GM23338 (cell line): ENCODE results near the gene MPC2. TPM values are rescaled to one million over a fixed set of nuclear protein-coding genes. Genes with fewer than 3 reads are reported as not detected.

Experiments
- ATAC-seq: fragments of 200-7000 bp; cut with Tn5 transposase; 3 replicates; pipeline ENCODE4 v1.9.1; 2020
- DNase-seq: peaks from one replicate; pipeline ENCODE4 v3.0.0-alpha.2; 2015; ENCODE audit warnings: low spot score
- H2AFZ ChIP-seq: fragments of 200-600 bp; sonication (generic); 2 replicates; pipeline ENCODE4 v1.8.0; 2016; ENCODE audit warnings: antibody characterized with exemption, mild to moderate bottlenecking, moderate library complexity
- H3F3A ChIP-seq: fragments of 200-600 bp; sonication (generic); replicated peaks from 2 replicates; pipeline ENCODE4 v1.8.0; 2017; ENCODE audit warnings: antibody characterized with exemption, mixed run types, low read depth
- H3K27ac ChIP-seq: fragments of 200-600 bp; sonication (generic); 2 replicates; pipeline ENCODE4 v1.6.1; 2016; ENCODE audit warnings: low read depth
- H3K27me3 ChIP-seq: fragments of 200-600 bp; sonication (generic); 2 replicates; pipeline ENCODE4 v1.8.0; 2016; ENCODE audit warnings: mild to moderate bottlenecking, mixed run types, moderate library complexity; ENCODE audit not compliant: insufficient read depth
- H3K36me3 ChIP-seq: fragments of 200-600 bp; sonication (generic); 2 replicates; pipeline ENCODE4 v1.8.0; 2016; ENCODE audit warnings: mild to moderate bottlenecking; ENCODE audit not compliant: insufficient read depth
- H3K4me1 ChIP-seq: fragments of 200-600 bp; sonication (generic); 2 replicates; pipeline ENCODE4 v1.8.0; 2016; ENCODE audit warnings: mild to moderate bottlenecking, moderate library complexity; ENCODE audit not compliant: insufficient read depth
- H3K4me2 ChIP-seq: fragments of 200-600 bp; sonication (generic); 2 replicates; pipeline ENCODE4 v1.7.1; 2017; ENCODE audit warnings: mixed run types
- H3K4me3 ChIP-seq: fragments of 200-600 bp; sonication (generic); 2 replicates; pipeline ENCODE4 v1.6.1; 2016; ENCODE audit warnings: mixed run types
- H3K79me2 ChIP-seq: fragments of 200-600 bp; sonication (generic); replicated peaks from 2 replicates; pipeline ENCODE4 v1.8.0; 2017; ENCODE audit warnings: mild to moderate bottlenecking; ENCODE audit not compliant: insufficient read depth
- H3K9me2 ChIP-seq: fragments of 200-600 bp; sonication (generic); 2 replicates; pipeline ENCODE4 v1.8.0; 2017; ENCODE audit not compliant: insufficient read depth
- H4K20me1 ChIP-seq: fragments of 200-600 bp; sonication (generic); replicated peaks from 2 replicates; pipeline ENCODE4 v1.8.0; 2017; ENCODE audit warnings: mild to moderate bottlenecking; ENCODE audit not compliant: insufficient read depth
- H3K27ac Mint-ChIP-seq: 2 replicates; pipeline ENCODE4 v1.8.0; 2020; ENCODE audit warnings: inconsistent platforms, mild to moderate bottlenecking, moderate library complexity, mixed read lengths
- H3K27me3 Mint-ChIP-seq: 3 replicates; pipeline ENCODE4 v1.8.0; 2022; ENCODE audit warnings: low read depth, mild to moderate bottlenecking, moderate library complexity, mixed read lengths, inconsistent platforms; ENCODE audit not compliant: insufficient read depth, poor library complexity
- H3K36me3 Mint-ChIP-seq: 3 replicates; pipeline ENCODE4 v1.8.0; 2021; ENCODE audit warnings: low read depth, mild to moderate bottlenecking, inconsistent platforms, moderate library complexity, mixed read lengths
- H3K4me1 Mint-ChIP-seq: 3 replicates; pipeline ENCODE4 v1.8.0; 2020; ENCODE audit warnings: mild to moderate bottlenecking, inconsistent platforms, mixed read lengths
- H3K4me3 Mint-ChIP-seq: 3 replicates; pipeline ENCODE4 v1.8.0; 2021; ENCODE audit warnings: moderate library complexity, mild to moderate bottlenecking, inconsistent platforms, mixed read lengths
- H3K9me3 Mint-ChIP-seq: 3 replicates; pipeline ENCODE4 v1.8.0; 2020; ENCODE audit warnings: moderate library complexity, mild to moderate bottlenecking, inconsistent platforms, mixed read lengths
- CREB1 ChIP-seq: fragments of 250-450 bp; sonication (Bioruptor Pico); IDR thresholded peaks from 2 replicates; pipeline ENCODE4 v1.5.0; 2020; ENCODE audit warnings: low read depth, mild to moderate bottlenecking, moderate library complexity
- ETS1 ChIP-seq: IDR thresholded peaks from 2 replicates; pipeline ENCODE4 v1.6.1; 2016; ENCODE audit warnings: antibody characterized with exemption
- EZH2 ChIP-seq: fragments of 200-600 bp; sonication (generic); IDR thresholded peaks from one replicate; pipeline ENCODE4 v1.8.0; 2017; ENCODE audit warnings: antibody characterized with exemption, mild to moderate bottlenecking, low read depth; ENCODE audit not compliant: unreplicated experiment
- EZH2phosphoT487 ChIP-seq: fragments of 200-600 bp; sonication (generic); IDR thresholded peaks from one replicate; pipeline ENCODE4 v1.8.1; 2018; ENCODE audit warnings: antibody characterized with exemption; ENCODE audit not compliant: unreplicated experiment
- JUNB ChIP-seq: IDR thresholded peaks from one replicate; pipeline ENCODE4 v1.6.1; 2016; ENCODE audit warnings: antibody characterized with exemption; ENCODE audit not compliant: unreplicated experiment
- NANOG ChIP-seq: IDR thresholded peaks from 2 replicates; pipeline ENCODE4 v1.6.1; 2016; ENCODE audit warnings: antibody characterized with exemption, borderline replicate concordance
- POLR2AphosphoS5 ChIP-seq: IDR thresholded peaks from 2 replicates; pipeline ENCODE4 v1.6.1; 2016; ENCODE audit warnings: antibody characterized with exemption, low read depth
- STAT1 ChIP-seq: IDR thresholded peaks from one replicate; pipeline ENCODE4 v1.6.1; 2016; ENCODE audit warnings: antibody characterized with exemption; ENCODE audit not compliant: unreplicated experiment
- ZNF114 ChIP-seq: fragments of 250-450 bp; sonication (Bioruptor Pico); IDR thresholded peaks from 2 replicates; pipeline ENCODE4 v1.5.0; 2020; ENCODE audit warnings: mild to moderate bottlenecking, moderate library complexity
- ZNF331 ChIP-seq: fragments of 250-450 bp; sonication (Bioruptor Pico); IDR thresholded peaks from 2 replicates; pipeline ENCODE4 v1.5.0; 2020; ENCODE audit warnings: low read depth, mild to moderate bottlenecking, moderate library complexity
- ZNF462 ChIP-seq: fragments of 250-450 bp; sonication (Bioruptor Pico); IDR thresholded peaks from 2 replicates; pipeline ENCODE4 v1.5.0; 2020; ENCODE audit warnings: mild to moderate bottlenecking, moderate library complexity
- polyA plus RNA-seq: library from polyadenylated mRNA; unstranded; fragments of >200 nt; fragmentation: Nextera tagmentation; extraction: Ambion mirVana; gene quantifications from 2 replicates; pipeline ENCODE4 v1.2.1, GENCODE V29; 2016
- total RNA-seq: library from RNA; depleted of rRNA; stranded (reverse); fragments of >200 nt; shearing (Covaris generic); gene quantifications from 2 replicates; pipeline ENCODE4 v1.2.3, GENCODE V29; 2014
- TF ChIP-seq, protein P1 (sequence below): IDR thresholded peaks from one replicate; pipeline ENCODE4 v1.6.1; 2018; ENCODE audit warnings: antibody characterized with exemption; ENCODE audit not compliant: unreplicated experiment
- TF ChIP-seq, protein P2 (sequence below), 2 experiments: fragments of 200-600 bp in 1 of 2; sonication (generic) in 1 of 2; conservative IDR thresholded peaks; 2 replicates each; pipeline versions ENCODE4 v1.5.1 to v1.6.1; 2016 to 2017; ENCODE audit warnings: antibody characterized with exemption in 2 of 2, low read depth in 2 of 2, mild to moderate bottlenecking in 2 of 2, moderate library complexity in 1 of 2

Gene MPC2
- total and polyA plus RNA-seq, 2 experiments from 2014 or later, result 21.6 to 76.9 TPM

DNA sequence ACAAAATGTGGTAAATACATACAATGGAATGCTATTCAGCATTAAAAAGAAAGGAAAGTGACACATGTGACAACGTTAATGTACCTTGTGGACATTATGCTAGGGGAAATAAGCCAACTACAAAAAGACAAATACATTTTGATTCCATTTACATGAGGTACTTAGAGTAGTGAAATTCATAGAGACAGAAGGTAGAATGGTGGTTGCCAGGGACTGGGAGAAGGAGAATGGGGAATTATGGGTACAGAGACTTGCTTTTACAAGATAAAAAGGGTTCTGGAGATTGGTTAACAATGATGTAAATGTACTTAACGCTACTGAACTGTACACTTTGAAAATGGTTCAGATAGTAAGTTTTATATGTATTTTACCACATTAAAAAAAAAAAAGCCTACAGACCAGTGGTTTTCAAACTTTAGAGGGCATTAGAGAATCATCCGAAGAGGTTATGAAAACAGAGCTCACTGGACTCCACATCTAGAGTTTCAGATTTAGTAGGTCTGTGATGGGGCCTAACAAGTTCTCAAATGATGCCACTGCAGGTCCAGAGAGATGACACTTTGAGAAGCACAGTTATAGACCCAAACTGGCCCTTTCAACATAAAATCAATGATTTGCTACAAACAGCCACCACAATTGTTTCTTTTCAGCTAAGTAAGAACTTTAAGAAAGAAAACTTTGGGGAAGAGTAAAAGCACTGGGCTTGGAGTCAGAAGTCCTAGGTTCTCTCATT, 13.4 kb downstream of the MPC2 start:
- ATAC-seq, result no peak
- no peak for TF ChIP-seq EZH2
- no peak for TF ChIP-seq ETS1
- TF ChIP-seq ZNF462 (CRISPR knock-in tag), result no peak
- TF ChIP-seq, protein P1, sequence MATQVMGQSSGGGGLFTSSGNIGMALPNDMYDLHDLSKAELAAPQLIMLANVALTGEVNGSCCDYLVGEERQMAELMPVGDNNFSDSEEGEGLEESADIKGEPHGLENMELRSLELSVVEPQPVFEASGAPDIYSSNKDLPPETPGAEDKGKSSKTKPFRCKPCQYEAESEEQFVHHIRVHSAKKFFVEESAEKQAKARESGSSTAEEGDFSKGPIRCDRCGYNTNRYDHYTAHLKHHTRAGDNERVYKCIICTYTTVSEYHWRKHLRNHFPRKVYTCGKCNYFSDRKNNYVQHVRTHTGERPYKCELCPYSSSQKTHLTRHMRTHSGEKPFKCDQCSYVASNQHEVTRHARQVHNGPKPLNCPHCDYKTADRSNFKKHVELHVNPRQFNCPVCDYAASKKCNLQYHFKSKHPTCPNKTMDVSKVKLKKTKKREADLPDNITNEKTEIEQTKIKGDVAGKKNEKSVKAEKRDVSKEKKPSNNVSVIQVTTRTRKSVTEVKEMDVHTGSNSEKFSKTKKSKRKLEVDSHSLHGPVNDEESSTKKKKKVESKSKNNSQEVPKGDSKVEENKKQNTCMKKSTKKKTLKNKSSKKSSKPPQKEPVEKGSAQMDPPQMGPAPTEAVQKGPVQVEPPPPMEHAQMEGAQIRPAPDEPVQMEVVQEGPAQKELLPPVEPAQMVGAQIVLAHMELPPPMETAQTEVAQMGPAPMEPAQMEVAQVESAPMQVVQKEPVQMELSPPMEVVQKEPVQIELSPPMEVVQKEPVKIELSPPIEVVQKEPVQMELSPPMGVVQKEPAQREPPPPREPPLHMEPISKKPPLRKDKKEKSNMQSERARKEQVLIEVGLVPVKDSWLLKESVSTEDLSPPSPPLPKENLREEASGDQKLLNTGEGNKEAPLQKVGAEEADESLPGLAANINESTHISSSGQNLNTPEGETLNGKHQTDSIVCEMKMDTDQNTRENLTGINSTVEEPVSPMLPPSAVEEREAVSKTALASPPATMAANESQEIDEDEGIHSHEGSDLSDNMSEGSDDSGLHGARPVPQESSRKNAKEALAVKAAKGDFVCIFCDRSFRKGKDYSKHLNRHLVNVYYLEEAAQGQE, result no peak
- no peak for TF ChIP-seq STAT1
- TF ChIP-seq ZNF331 (CRISPR knock-in tag), result no peak
- TF ChIP-seq EZH2phosphoT487, result no peak
- TF ChIP-seq, protein P2, sequence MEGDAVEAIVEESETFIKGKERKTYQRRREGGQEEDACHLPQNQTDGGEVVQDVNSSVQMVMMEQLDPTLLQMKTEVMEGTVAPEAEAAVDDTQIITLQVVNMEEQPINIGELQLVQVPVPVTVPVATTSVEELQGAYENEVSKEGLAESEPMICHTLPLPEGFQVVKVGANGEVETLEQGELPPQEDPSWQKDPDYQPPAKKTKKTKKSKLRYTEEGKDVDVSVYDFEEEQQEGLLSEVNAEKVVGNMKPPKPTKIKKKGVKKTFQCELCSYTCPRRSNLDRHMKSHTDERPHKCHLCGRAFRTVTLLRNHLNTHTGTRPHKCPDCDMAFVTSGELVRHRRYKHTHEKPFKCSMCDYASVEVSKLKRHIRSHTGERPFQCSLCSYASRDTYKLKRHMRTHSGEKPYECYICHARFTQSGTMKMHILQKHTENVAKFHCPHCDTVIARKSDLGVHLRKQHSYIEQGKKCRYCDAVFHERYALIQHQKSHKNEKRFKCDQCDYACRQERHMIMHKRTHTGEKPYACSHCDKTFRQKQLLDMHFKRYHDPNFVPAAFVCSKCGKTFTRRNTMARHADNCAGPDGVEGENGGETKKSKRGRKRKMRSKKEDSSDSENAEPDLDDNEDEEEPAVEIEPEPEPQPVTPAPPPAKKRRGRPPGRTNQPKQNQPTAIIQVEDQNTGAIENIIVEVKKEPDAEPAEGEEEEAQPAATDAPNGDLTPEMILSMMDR (conservative IDR thresholded peaks at IDR 0.05; ENCODE audit: low read depth in 2 of 2), result no peak
- TF ChIP-seq ZNF114 (CRISPR knock-in tag), result no peak
- no peak for TF ChIP-seq NANOG
- no peak for TF ChIP-seq JUNB
- TF ChIP-seq POLR2AphosphoS5, result no peak
- no peak for TF ChIP-seq CREB1 (CRISPR knock-in tag)
- Histone ChIP-seq H3K36me3 (no peaks in the 10 kb centered on the region), H4K20me1 (no peaks in the 10 kb centered on the region), H3K4me3 (no peak overlapping the region), H3K27ac (no peak overlapping the region), H3K27me3 (no peaks in the 10 kb centered on the region), H2AFZ (no peak overlapping the region), H3K4me1 (peaks cover 27% of the 10 kb centered on the region), H3F3A (no peaks in the 10 kb centered on the region), H3K4me2 (no peak overlapping the region), H3K79me2 (peaks cover 6% of the 10 kb centered on the region), H3K9me2 (no peaks in the 10 kb centered on the region)
- peaks cover 8% of the 10 kb centered on the region; the same call in 2 of the 3 replicates for H3K4me1 Mint-ChIP-seq
- no peak for DNase-seq
- H3K36me3 Mint-ChIP-seq, result no peaks in the 10 kb centered on the region
- no peak overlapping the region for H3K4me3 Mint-ChIP-seq
- no peak overlapping the region for H3K27ac Mint-ChIP-seq
- H3K9me3 Mint-ChIP-seq, result no peaks in the 10 kb centered on the region
- no peaks in the 10 kb centered on the region for H3K27me3 Mint-ChIP-seq
